Activated CD8-positive, alpha-beta memory T cell treated with anti-CD3 and anti-CD28 coated beads, Interleukin-2, amount 50 U/mL, for 24 hours (primary cell): ENCODE data around the gene OR6J1.
"Not testable (repeated sequence)": the region's sequence is repeated elsewhere in the genome, so short reads cannot be mapped to it uniquely, and the experiment has no call there.

Experiments used
- DNase-seq: peaks from one replicate; pipeline ENCODE4 v3.0.0-alpha.2; 2020; ENCODE audit errors: extremely low read depth

OR6J1 gene

GRCh38 chr14:22644305-22644635 lies at the start of gene OR6J1:
OR6J1 (minus strand) TSS chr14:22644352; CDS start chr14:22634811, 9,541 bp downstream.
- no peak for DNase-seq

GRCh38 chr14:22692194-22692593 lies 48.0 kb upstream of the OR6J1 start:
- no peak for DNase-seq

GRCh38 chr14:22691171-22691570 lies 47.0 kb upstream of the OR6J1 start:
- DNase-seq = no peak

GRCh38 chr14:22689199-22689598 lies 45.0 kb upstream of the OR6J1 start:
- no peak for DNase-seq

- DNase-seq = not testable (repeated sequence)
These were observed 43.8 kb upstream of the OR6J1 start for GRCh38 chr14:22687969-22688368.

- DNase-seq = not testable (repeated sequence)
These were observed 42.0 kb upstream of the OR6J1 start for GRCh38 chr14:22686176-22686611.

- DNase-seq = no peak
These were observed 41.3 kb upstream of the OR6J1 start for GRCh38 chr14:22685467-22685866.

- DNase-seq = not testable (repeated sequence)
These were observed 39.3 kb upstream of the OR6J1 start for GRCh38 chr14:22683428-22683827.

GRCh38 chr14:22678221-22678620 lies 34.1 kb upstream of the OR6J1 start:
- DNase-seq = no peak

GRCh38 chr14:22677551-22677950 lies 33.4 kb upstream of the OR6J1 start:
- DNase-seq = not testable (repeated sequence)

GRCh38 chr14:22671622-22672021 lies 27.5 kb upstream of the OR6J1 start:
- DNase-seq = no peak

- no peak for DNase-seq
These were observed 24.7 kb upstream of the OR6J1 start for GRCh38 chr14:22668863-22669262.

GRCh38 chr14:22668417-22668816 lies 24.3 kb upstream of the OR6J1 start:
- DNase-seq = no peak

GRCh38 chr14:22667881-22668280 lies 23.7 kb upstream of the OR6J1 start:
- DNase-seq = no peak

- DNase-seq = no peak
These were observed 22.2 kb upstream of the OR6J1 start for GRCh38 chr14:22666203-22666893.

GRCh38 chr14:22664261-22664660 lies 20.1 kb upstream of the OR6J1 start:
- no peak for DNase-seq

GRCh38 chr14:22660654-22661053 lies 16.5 kb upstream of the OR6J1 start:
- DNase-seq = no peak

- no peak for DNase-seq
These were observed 14.8 kb upstream of the OR6J1 start for GRCh38 chr14:22658946-22659345.

- no peak for DNase-seq
These were observed 13.7 kb upstream of the OR6J1 start for GRCh38 chr14:22657861-22658260.

- no peak for DNase-seq
These were observed 13.0 kb upstream of the OR6J1 start for GRCh38 chr14:22656945-22657731.

GRCh38 chr14:22656226-22656625 lies 12.1 kb upstream of the OR6J1 start:
- DNase-seq = no peak

GRCh38 chr14:22653012-22653621 lies 9.0 kb upstream of the OR6J1 start:
- no peak for DNase-seq

GRCh38 chr14:22651586-22651985 lies 7.4 kb upstream of the OR6J1 start:
- DNase-seq = no peak
